Activated T-cell treated with anti-CD3 and anti-CD28 coated beads, Interleukin-2, amount 50 U/mL, for 72 hours (primary cell): ENCODE measurements around the gene PDXK. TPM values are rescaled to one million over a fixed set of nuclear protein-coding genes. Genes with fewer than 3 reads are reported as not detected.

Source experiments
- ATAC-seq, 2 donors: fragments of 150-1000 bp; cut with Tn5 transposase; replicated peaks in 1 of 2; 2 replicates each; pipeline ENCODE4 v1.10.0; 2021; ENCODE audit warnings: moderate library complexity in 2 of 2, mild to moderate bottlenecking in 1 of 2
- DNase-seq, 2 donors: peaks; one replicate each; pipeline ENCODE4 v3.0.0; 2021 to 2022; ENCODE audit warnings: mixed read lengths in 1 of 2
- H3K27ac Mint-ChIP-seq: one replicate; pipeline ENCODE4 v1.8.0; 2022; ENCODE audit warnings: mild to moderate bottlenecking, moderate library complexity, mixed read lengths
- H3K27me3 Mint-ChIP-seq: one replicate; pipeline ENCODE4 v1.8.0; 2022; ENCODE audit warnings: low read depth, mixed read lengths
- H3K36me3 Mint-ChIP-seq, 2 donors: one replicate each; pipeline ENCODE4 v1.8.0; 2022; ENCODE audit warnings: mixed read lengths in 2 of 2, mild to moderate bottlenecking in 1 of 2; ENCODE audit not compliant: insufficient read depth in 2 of 2
- H3K4me1 Mint-ChIP-seq: one replicate; pipeline ENCODE4 v1.8.0; 2022; ENCODE audit warnings: low read depth, mixed read lengths
- H3K4me3 Mint-ChIP-seq, 2 donors: one replicate each; pipeline ENCODE4 v1.8.0; 2022; ENCODE audit warnings: mild to moderate bottlenecking in 2 of 2, mixed read lengths in 2 of 2, moderate library complexity in 2 of 2
- H3K9me3 Mint-ChIP-seq, 2 donors: one replicate each; pipeline ENCODE4 v1.8.0; 2022; ENCODE audit warnings: mixed read lengths in 2 of 2
- total RNA-seq, 2 donors: library from RNA; stranded (reverse); gene quantifications; one replicate each; pipeline ENCODE4 v1.2.3, GENCODE V29; 2022

The PDXK gene
- total RNA-seq, 2 donors from 2014 or later: 87.9 to 99.5 TPM

DNA sequence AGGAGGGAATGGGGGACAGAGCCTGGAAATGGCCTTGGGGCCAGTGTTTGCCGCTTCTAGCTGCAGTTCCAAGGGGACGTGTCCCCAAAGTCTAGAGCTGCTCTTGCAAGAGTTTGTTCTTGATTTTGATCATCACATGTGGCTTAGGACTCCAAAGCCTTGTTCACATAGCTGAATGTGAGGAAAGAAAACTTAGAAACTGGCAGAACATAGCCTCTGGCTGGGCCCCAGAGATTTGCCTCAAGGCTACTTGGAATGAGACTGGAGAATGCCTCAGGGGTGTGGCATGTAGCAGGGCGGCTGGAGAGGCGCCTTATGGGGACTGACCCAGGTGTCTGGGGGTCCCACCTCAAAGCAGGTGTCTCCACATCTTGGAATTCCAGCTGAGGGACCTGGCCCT, 2.3 kb downstream of the PDXK start:
- Mint-ChIP-seq H3K4me3 (peak overlapping the region; percentile 88 to 92), H3K36me3 (no peaks in the 10 kb centered on the region), H3K4me1 (peaks cover 56% of the 10 kb centered on the region), H3K27ac (no peak overlapping the region), H3K27me3 (peaks cover 5% of the 10 kb centered on the region), H3K9me3 (no peaks in the 10 kb centered on the region)
- ATAC-seq (no peak), DNase-seq (no peak)

DNA sequence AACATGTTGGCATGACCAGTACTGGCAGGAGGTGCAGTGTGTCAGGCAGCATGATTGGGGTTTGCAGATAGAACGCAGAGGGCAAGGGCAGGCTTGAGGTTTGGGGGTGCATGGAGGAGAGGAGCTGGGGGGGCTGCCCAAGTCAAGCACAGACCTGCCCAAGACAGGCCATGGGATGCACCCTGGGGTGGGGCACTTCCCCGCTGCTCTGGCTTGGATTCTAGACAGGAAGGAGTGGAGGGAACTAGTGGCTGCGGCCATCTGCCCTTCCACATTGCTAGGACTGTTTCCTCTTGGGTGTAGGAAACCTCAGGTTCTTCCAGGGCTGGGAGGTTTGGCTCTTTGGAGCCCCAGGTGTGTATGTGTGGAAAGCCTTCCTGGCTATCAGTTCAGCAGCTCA, 3.0 kb downstream of the PDXK start:
- peaks cover 58% of the 10 kb centered on the region for H3K4me1 Mint-ChIP-seq
- ATAC-seq: no peak

GRCh38 chr21:43723648-43724047, 4.7 kb downstream of the PDXK start:
- H3K4me1 Mint-ChIP-seq: peaks cover 70% of the 10 kb centered on the region
- DNase-seq: no peak
- no peak overlapping the region for H3K4me3 Mint-ChIP-seq
- ATAC-seq: no peak
- H3K36me3 Mint-ChIP-seq: peaks cover 0 to 2% of the 10 kb centered on the region in 2 donors
- no peak overlapping the region for H3K27ac Mint-ChIP-seq
- no peaks in the 10 kb centered on the region for H3K27me3 Mint-ChIP-seq
- no peaks in the 10 kb centered on the region for H3K9me3 Mint-ChIP-seq

More for the DNA sequence above, 3.0 kb downstream of the PDXK start:
- Mint-ChIP-seq H3K9me3 (no peaks in the 10 kb centered on the region), H3K36me3 (peaks cover 0 to 2% of the 10 kb centered on the region in 2 donors), H3K4me3 (no peak overlapping the region), H3K27ac (no peak overlapping the region), H3K27me3 (peaks cover 5% of the 10 kb centered on the region)
- DNase-seq: no peak

DNA sequence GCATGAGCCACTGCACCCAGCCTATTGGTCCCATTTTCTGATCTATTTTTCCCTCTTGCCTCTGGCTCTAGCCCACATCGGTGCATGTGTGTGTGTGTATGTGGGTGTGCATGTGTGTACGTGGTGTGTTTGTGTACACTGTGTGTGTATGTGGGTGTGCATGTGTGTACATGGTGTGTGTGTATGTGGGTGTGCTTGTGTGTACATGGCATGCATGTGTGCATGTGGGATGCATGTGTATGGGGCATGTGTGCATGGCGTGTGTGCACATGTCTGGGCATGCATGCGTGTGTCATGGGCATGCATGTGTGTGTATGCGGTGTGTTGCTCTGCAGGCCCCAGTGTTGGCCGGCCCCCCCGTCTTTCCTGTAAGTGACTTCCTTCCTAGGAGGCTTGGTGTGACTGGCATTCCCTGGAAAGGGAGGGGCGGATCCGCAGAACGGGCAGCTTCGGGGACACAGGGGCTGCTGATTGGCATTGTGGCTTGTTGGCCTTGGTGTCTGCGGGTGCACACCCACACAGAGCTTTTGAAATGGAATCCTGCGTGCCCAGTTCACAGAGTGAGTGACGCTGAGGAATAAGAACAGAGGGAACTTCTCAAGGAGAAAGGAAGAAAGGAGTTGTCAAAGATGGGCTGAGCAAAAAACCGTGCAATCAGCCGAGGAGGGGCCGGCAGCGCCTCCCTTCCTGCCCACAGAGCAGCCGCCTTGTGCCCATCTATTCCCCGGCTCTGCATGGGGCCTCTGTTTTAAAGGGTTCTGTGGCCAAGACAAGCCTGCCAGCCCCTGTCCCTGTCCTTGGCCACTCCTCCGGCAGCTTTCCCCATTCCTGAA, 8.0 kb downstream of the PDXK start:
- ATAC-seq (no peak), DNase-seq (no peak)
- Mint-ChIP-seq H3K9me3 (no peaks in the 10 kb centered on the region), H3K4me1 (peaks cover 69% of the 10 kb centered on the region), H3K4me3 (peak overlapping the region; percentile 87 to 94), H3K27ac (no peak overlapping the region), H3K27me3 (no peaks in the 10 kb centered on the region), H3K36me3 (peaks cover 0 to 2% of the 10 kb centered on the region in 2 donors)

- Mint-ChIP-seq H3K9me3 (no peaks in the 10 kb centered on the region), H3K27me3 (no peaks in the 10 kb centered on the region), H3K4me3 (peak overlapping the region; percentile 87 to 94), H3K4me1 (peaks cover 64% of the 10 kb centered on the region), H3K36me3 (peaks cover 0 to 2% of the 10 kb centered on the region in 2 donors), H3K27ac (no peak overlapping the region)
- DNase-seq (no peak), ATAC-seq (no peak)
Observed at GRCh38 chr21:43727519-43728153, 8.7 kb downstream of the PDXK start.

DNA sequence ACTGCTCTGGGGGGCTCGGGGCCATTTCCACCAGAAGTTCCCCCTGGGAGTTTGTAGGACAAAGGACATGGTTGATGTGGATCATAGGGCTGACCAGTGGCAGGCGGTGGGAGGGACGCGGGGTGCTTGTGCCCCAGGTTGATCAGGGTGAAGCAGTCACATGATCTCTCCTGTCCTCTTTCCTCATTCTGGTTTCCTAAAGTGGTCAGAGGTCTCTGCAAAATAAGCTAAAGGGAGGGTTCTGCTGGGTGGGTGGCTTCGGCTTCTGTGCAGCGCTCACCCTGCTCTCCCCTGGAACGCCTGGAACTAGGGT, 9.2 kb downstream of the PDXK start:
- H3K4me1 Mint-ChIP-seq: peaks cover 64% of the 10 kb centered on the region
- ATAC-seq: no peak
- DNase-seq: no peak
- no peaks in the 10 kb centered on the region for H3K9me3 Mint-ChIP-seq
- no peaks in the 10 kb centered on the region for H3K27me3 Mint-ChIP-seq
- H3K27ac Mint-ChIP-seq: peak overlapping the region; percentile 69
- H3K36me3 Mint-ChIP-seq: peaks cover 0 to 2% of the 10 kb centered on the region in 2 donors
- H3K4me3 Mint-ChIP-seq: peak overlapping the region; percentile 87 to 94

GRCh38 chr21:43728467-43729390, 9.8 kb downstream of the PDXK start:
- Mint-ChIP-seq H3K4me3 (peak overlapping the region; percentile 87 to 94), H3K36me3 (peaks cover 0 to 2% of the 10 kb centered on the region in 2 donors), H3K9me3 (no peaks in the 10 kb centered on the region), H3K27me3 (no peaks in the 10 kb centered on the region), H3K4me1 (peaks cover 68% of the 10 kb centered on the region), H3K27ac (peak overlapping the region; percentile 69)
- DNase-seq (peak; percentile 83 to 84), ATAC-seq (peak; percentile 89 to 91)

DNA sequence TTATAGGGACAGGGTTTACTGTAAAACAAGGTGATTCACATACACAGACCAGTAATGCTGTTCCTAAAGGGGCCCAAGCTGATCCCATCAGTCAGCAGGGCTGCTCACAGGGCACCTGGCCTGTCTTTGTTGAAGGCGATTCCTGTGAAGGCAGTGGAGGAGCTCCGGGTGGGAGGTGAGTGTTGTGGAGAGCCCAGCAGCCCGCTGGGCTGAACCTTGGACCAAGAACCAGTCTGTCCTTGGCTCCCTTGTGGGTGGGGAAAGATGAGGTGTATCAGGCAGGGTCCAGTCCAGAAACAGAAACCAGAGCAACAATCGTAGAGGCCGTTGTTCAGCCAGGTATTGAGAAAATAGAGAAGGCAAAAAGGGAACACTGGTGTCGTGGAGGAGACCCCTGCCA, 12.5 kb downstream of the PDXK start:
- Mint-ChIP-seq H3K4me1 (peaks cover 70% of the 10 kb centered on the region), H3K4me3 (no peak overlapping the region)

GRCh38 chr21:43731891-43732711, 13.2 kb downstream of the PDXK start:
- Mint-ChIP-seq H3K4me3 (no peak overlapping the region), H3K4me1 (peaks cover 67% of the 10 kb centered on the region), H3K27ac (no peak overlapping the region), H3K9me3 (no peaks in the 10 kb centered on the region), H3K27me3 (no peaks in the 10 kb centered on the region), H3K36me3 (peaks cover 0 to 1% of the 10 kb centered on the region in 2 donors)
- ATAC-seq (no peak), DNase-seq (no peak)

More for the DNA sequence above, 12.5 kb downstream of the PDXK start:
- no peaks in the 10 kb centered on the region for H3K27me3 Mint-ChIP-seq
- H3K9me3 Mint-ChIP-seq: no peaks in the 10 kb centered on the region
- DNase-seq (no peak), ATAC-seq (no peak)
- peak overlapping the region; percentile 81 for H3K27ac Mint-ChIP-seq
- H3K36me3 Mint-ChIP-seq: peaks cover under 1 to 2% of the 10 kb centered on the region in 2 donors

- Mint-ChIP-seq H3K27me3 (no peaks in the 10 kb centered on the region), H3K27ac (peak overlapping the region; percentile 57), H3K4me3 (peak overlapping the region in 1 of 2 donors; percentile 48), H3K4me1 (peaks cover 57% of the 10 kb centered on the region), H3K9me3 (no peaks in the 10 kb centered on the region), H3K36me3 (peaks cover 0 to 1% of the 10 kb centered on the region in 2 donors)
- DNase-seq: no peak
- ATAC-seq: no peak
Observed at GRCh38 chr21:43733060-43733459, 14.1 kb downstream of the PDXK start.

DNA sequence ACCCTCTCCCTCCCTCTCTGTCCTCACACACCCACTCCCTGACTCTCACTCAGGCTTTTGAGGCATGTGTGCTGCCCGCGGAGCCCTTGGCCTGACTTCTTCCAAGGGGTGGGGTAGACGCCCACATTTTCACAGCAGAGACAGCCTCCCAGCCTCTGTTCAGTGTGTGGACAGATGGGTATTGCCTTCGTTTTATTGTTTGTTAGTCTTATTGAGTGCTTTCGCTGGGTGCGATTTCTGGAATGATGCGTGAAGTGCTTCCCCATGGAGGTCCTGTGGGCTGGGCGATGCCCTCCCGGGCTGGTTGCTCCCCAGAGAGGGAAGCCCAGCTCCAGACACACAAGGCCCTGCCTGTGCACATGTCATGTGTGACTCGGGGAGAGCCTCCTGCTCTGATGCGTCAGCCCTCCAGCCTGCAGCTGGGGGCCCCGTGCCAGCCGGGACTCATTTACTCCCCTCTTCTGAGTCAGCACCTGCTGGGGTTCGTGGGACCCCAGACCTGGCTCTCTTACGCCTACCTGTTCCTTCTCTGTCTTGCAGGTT, 14.7 kb downstream of the PDXK start:
- Mint-ChIP-seq H3K27me3 (no peaks in the 10 kb centered on the region), H3K27ac (peak overlapping the region; percentile 85), H3K4me1 (peaks cover 52% of the 10 kb centered on the region), H3K9me3 (no peaks in the 10 kb centered on the region), H3K36me3 (peaks cover 0 to 1% of the 10 kb centered on the region in 2 donors), H3K4me3 (peak overlapping the region; percentile 59 to 70)
- DNase-seq: peak; percentile 28 to 50
- peak; percentile 63 to 79 for ATAC-seq
